ENCODE data around the gene STEAP3.
"Not testable (repeated sequence)": the region's sequence is repeated elsewhere in the genome, so short reads cannot be mapped to it uniquely, and the experiment has no call there.

STEAP3 gene

GRCh38 chr2:119266091-119266589, 42.5 kb downstream of the STEAP3 start:
- no peak for DNase-seq

GRCh38 chr2:119267604-119268003, 44.0 kb downstream of the STEAP3 start:
- no peak for DNase-seq

DNA sequence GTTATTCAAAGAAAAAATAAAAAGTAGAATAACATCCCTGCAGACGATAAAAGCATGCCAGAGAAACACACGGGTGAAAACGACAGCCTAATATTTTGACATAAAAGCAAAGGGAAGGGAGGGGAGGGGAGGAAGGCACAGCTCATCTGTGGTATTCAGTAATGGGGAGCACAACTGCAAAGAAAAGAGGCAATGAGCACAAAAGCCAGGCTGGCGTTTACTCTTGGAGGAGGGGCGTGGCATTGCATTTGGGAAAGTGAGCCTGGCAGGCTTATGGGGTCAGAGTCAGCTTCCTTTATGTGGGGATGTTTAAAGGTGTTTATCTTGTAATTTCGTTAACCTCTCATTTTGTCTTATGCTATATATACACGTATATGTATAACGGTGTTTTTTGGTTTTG, 53.2 kb downstream of the STEAP3 start:
- DNase-seq = no peak

- not testable (repeated sequence) for DNase-seq
Observed at GRCh38 chr2:119278385-119278784, 54.8 kb downstream of the STEAP3 start.

GRCh38 chr2:119278946-119279345, 55.3 kb downstream of the STEAP3 start:
- DNase-seq = no peak

DNA sequence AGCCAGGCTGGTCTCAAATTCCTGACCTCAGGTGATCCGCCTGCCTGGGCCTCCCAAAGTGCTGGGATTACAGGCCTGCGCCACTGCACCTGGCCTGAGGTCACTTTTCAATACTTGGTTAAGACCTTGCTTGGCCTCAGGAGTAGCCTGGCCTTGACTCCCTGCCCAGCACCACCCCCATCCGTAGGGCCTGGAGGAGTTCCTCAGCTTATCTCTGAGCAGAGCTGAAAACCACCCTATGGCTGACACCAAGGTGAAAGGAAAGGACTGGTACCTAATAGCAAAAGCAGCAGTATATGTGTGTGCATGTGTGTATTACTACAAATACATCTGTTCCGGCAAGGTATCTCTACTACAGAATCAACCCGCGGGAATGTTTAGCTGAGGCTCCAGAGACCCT, 56.0 kb downstream of the STEAP3 start:
- no peak for DNase-seq

GRCh38 chr2:119280680-119281079, 57.0 kb downstream of the STEAP3 start:
- DNase-seq = no peak

DNA sequence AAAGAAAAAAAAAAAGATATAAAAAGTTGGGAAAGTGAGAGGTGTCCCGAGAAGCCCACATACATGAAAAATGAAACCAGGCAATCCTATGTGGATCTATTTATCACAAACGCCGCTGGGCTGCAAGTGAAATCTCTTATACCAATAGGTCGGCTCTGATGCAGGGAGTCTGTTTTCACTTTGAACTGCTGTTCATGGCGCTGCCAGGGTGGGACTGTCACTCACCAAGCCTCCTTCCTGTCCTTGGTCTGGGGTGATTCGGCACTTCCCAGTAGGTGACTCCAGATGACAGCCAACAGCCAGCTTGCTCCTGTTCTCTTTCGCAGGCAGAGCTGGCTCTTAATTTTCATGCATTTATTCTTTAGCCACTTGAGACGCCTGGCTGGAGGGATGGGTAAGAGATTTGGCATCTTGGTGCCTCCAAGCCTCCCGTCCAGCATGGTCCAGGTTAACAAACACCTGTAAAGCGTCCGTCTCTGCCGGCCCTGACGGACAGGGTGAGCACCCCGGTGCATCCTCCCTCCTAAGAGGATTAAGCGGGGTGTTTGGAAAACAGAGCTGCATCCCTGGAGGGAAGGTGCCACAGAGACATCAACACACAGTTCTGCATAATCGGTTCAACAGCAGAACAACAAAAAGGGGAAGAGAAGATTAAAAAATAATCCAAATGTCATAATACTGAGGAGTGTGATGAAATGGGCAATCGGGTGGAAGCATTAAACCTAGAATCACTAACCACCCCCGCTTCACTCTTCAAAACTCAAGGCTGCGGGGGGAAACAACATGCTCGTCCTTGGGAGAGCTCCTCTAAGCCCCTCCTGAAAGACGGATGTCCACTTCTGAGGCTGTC, 58.7 kb downstream of the STEAP3 start:
- DNase-seq = no peak

- no peak for DNase-seq
Observed at GRCh38 chr2:119282996-119283511, 59.4 kb downstream of the STEAP3 start.

DNA sequence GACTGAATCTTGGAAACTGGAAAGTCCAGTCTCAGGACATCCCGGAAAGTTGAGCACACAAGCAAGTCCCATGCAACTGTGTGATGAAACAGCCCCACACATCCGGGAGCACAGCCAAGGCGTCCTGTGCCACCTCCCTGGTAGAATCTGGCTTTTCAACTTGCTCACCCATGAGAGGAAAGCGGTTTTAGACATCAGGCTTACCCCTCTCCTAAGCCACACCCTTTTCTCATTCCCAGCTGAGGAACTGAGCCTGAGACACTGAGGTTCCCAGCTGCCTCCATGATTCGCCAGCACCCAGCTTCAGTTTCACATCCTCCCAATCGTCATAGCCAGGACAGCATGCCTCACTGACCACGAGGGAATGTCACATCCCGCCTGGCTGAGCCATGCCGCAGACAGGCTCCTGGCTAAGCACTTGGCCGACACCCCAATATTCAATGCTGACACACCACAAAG, 60.3 kb downstream of the STEAP3 start:
- no peak for DNase-seq

- DNase-seq = no peak
Observed at GRCh38 chr2:119286661-119287060, 63.0 kb downstream of the STEAP3 start.

GRCh38 chr2:119288576-119288975, 64.9 kb downstream of the STEAP3 start:
- DNase-seq = no peak

DNA sequence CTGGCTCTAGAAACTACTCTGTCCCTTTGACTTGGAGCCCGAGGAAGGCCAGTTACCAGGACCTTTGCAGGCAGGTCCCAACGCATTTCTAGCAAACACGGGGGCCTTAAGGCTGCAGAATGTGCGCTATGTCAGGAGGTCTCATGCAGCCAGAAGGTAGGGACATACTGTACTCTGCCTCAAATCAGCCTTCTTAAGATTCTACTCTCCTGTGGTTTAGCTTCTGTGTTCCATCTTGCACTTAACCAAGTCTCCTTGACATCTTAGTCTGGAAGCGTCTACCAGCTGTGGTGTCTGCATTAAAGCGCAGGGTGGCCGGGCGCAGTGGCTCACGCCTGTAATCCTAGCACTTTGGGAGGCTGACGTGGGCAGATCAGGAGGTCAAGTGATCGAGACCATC, 65.5 kb downstream of the STEAP3 start:
- no peak for DNase-seq

- no peak for DNase-seq
Observed at GRCh38 chr2:119289642-119290041, 66.0 kb downstream of the STEAP3 start.

GRCh38 chr2:119290859-119291587, 67.4 kb downstream of the STEAP3 start:
- DNase-seq = peak; percentile 78

DNA sequence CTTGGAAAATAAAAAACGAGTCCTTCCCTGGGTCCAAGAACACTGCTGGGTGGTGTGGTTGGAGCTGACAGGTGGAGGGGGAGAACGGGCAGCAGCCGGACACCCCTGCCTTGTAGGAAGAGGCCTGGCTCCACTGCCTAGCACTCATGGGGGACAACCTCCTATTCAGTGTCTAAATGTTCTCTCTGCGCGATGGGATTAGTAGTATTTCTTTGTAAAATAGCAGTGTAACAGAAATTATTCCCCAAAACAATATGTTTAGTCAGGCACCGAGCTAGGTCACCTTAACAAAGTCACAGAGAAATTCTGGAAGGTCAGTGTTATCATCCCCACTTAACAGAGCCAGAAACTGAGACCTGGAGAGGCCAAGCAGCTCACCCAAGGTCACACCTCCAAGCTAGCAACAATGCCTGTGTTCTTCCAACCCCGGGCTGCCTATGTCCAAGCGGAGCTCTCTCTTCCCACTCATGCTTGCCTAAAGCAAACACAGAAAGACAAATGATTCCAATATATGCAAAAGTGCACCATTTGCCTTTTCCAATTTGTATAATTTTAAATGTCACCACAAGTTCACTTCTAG, 68.0 kb downstream of the STEAP3 start:
- no peak for DNase-seq

DNA sequence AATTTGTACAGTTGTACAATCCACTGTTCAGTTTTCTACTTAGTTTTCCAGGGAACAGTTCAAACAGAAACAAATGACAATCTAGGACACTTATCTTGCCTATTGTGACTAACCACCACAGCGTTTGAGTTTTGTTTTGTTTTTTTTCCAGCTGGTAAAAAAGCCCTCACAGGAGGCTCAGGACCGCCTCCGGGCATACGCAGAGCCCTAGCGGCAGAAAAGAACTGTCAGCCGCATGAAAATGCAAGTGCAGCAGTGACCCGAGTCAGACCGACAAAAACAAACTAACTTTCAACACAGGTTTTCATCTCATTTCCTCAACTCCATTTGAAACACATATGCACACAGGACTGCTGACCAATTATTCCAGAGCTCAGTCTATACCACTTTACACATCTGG, 68.6 kb downstream of the STEAP3 start:
- DNase-seq = no peak

- DNase-seq = no peak
Observed at GRCh38 chr2:119293254-119293653, 69.6 kb downstream of the STEAP3 start.

GRCh38 chr2:119293900-119294299, 70.3 kb downstream of the STEAP3 start:
- no peak for DNase-seq

DNA sequence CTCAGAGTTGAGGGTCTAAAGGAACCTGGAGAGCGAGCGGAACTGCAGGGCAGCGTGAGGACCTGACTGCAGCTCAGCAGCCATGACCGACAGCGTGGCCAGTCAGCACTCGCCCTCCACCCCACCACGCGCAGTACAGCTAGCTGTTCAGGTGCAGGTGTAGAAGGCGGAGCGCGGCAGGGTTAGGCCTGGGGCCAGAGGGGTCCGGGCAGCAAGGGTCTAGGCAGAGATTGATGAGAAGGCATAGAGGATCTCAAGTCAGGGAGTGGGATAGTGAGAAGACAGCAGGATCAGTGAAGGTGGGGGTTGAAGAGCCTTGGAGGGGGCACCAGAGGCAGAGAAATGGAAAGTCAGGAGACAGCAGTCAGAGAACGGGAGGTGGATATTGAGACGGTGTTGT, 71.0 kb downstream of the STEAP3 start:
- no peak for DNase-seq

- no peak for DNase-seq
Observed at GRCh38 chr2:119295688-119296375, 72.2 kb downstream of the STEAP3 start.

DNA sequence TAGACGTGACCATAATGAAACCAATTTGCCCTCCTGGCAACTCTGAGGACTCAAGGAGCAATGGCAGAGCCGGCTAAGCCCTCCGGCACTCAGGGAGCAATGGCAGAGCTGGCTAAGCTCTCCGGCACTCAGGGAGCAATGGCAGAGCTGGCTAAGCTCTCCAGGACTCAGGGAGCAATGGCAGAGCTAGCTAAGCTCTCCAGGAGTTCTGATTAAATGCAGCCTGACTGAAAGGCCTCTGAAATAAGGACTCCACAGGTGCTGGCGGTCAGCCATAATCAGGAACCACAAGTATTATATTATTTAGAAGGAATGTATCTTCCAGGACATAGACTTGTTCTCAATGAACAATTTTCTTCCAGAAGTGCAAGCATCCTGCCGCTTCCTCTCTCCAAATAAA, 77.8 kb downstream of the STEAP3 start:
- DNase-seq = no peak

DNA sequence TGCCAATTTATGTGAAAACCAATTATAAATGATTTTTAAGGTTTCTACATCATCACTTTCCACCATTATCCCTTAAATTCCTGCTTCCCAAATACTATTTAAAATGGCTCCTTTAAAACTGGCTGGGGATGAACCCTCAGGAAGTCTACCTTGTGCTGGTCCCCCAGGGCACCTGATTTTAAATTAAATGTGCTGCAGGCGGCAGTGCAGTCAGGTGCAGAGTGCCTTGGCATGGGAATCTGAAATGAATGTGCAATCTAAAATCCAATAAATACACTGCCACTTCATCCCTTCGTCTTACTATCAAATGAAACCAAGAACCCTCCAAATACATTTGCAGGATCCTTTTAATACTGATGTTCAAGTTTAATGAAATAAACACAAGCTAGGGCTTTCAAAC, 81.2 kb downstream of the STEAP3 start:
- DNase-seq = no peak

Data from stimulated activated CD4-positive, alpha-beta T cell treated with anti-CD3 and anti-CD28 coated beads, Interleukin-4, amount 100 ng/mL, for 24 hours (primary cell).